COR-L47 (cell line): ENCODE data around the gene SHFL.
A peak's percentile ranks its signal among the peaks of the same experiment; 100 is the strongest.

Source experiments
- DNase-seq: peaks from one replicate; lab custom pipeline; 2025; lab: John Stamatoyannopoulos, UW

SHFL gene

GRCh38 chr19:10087296-10088061 lies 1.4 kb downstream of the SHFL start:
- no peak for DNase-seq

- DNase-seq, result no peak
These were observed 2.9 kb downstream of the SHFL start for GRCh38 chr19:10088949-10089554.

GRCh38 chr19:10089801-10090375 lies 3.8 kb downstream of the SHFL start:
- no peak for DNase-seq

- DNase-seq, result no peak
These were observed 5.2 kb downstream of the SHFL start for GRCh38 chr19:10091370-10091687.

GRCh38 chr19:10091895-10092641 lies 6.0 kb downstream of the SHFL start:
- DNase-seq, result no peak

- DNase-seq, result no peak
These were observed 6.7 kb downstream of the SHFL start for GRCh38 chr19:10092648-10093294.

- no peak for DNase-seq
These were observed 7.4 kb downstream of the SHFL start for GRCh38 chr19:10093295-10094186.

GRCh38 chr19:10095622-10095947 lies 9.5 kb downstream of the SHFL start:
- DNase-seq, result no peak

GRCh38 chr19:10095948-10096614 lies 10.0 kb downstream of the SHFL start:
- DNase-seq, result peak; percentile 92

GRCh38 chr19:10096615-10096963 lies 10.5 kb downstream of the SHFL start:
- DNase-seq, result no peak

GRCh38 chr19:10100163-10100785 lies 14.2 kb downstream of the SHFL start:
- no peak for DNase-seq

GRCh38 chr19:10102787-10103236 lies 16.7 kb downstream of the SHFL start:
- no peak for DNase-seq

GRCh38 chr19:10104130-10104513 lies 18.0 kb downstream of the SHFL start:
- no peak for DNase-seq

- DNase-seq, result no peak
These were observed 18.8 kb downstream of the SHFL start for GRCh38 chr19:10104665-10105508.

- DNase-seq, result no peak
These were observed 19.5 kb downstream of the SHFL start for GRCh38 chr19:10105509-10106099.

GRCh38 chr19:10106100-10106936 lies 20.2 kb downstream of the SHFL start, which contains the start of gene PPAN:
PPAN (plus strand) TSS chr19:10106362; CDS start chr19:10106395, 33 bp downstream.
- peak; percentile 99 for DNase-seq

- no peak for DNase-seq
These were observed 21.1 kb downstream of the SHFL start for GRCh38 chr19:10107254-10107653.

- DNase-seq, result no peak
These were observed 21.8 kb downstream of the SHFL start for GRCh38 chr19:10107817-10108367.
